NCI-H345 treated with DMSO at 0.1 percent for 48 hours (cell line): ENCODE results near the gene ITLN2.
A peak's percentile ranks its signal among the peaks of the same experiment; 100 is the strongest.
"Not testable (repeated sequence)": the region's sequence is repeated elsewhere in the genome, so short reads cannot be mapped to it uniquely, and the experiment has no call there.

Source experiments
- DNase-seq: peaks from one replicate; lab custom pipeline; 2025; ENCODE audit not compliant: unreplicated experiment; lab: John Stamatoyannopoulos, UW

ITLN2 gene

GRCh38 chr1:160954158-160955104 is at the start of gene ITLN2:
TSS of gene ITLN2 (minus strand) at chr1:160954809. CDS start at chr1:160954741, 68 bp downstream.
- peak; percentile 31 for DNase-seq

- DNase-seq = peak; percentile 16
Measured at GRCh38 chr1:161001525-161001924, 46.9 kb upstream of the ITLN2 start.

GRCh38 chr1:161000736-161001480 is 46.3 kb upstream of the ITLN2 start:
- no peak for DNase-seq

- no peak for DNase-seq
Measured at GRCh38 chr1:160999376-160999775, 44.8 kb upstream of the ITLN2 start.

GRCh38 chr1:160997323-160998038 is 42.9 kb upstream of the ITLN2 start:
- DNase-seq = no peak

- no peak for DNase-seq
Measured at GRCh38 chr1:160996178-160996577, 41.6 kb upstream of the ITLN2 start.

- no peak for DNase-seq
Measured at GRCh38 chr1:160993544-160994193, 39.1 kb upstream of the ITLN2 start.

GRCh38 chr1:160992036-160992435 is 37.4 kb upstream of the ITLN2 start:
- not testable (repeated sequence) for DNase-seq

GRCh38 chr1:160987359-160988050 is 32.9 kb upstream of the ITLN2 start:
- DNase-seq = no peak

- DNase-seq = no peak
Measured at GRCh38 chr1:160985723-160986122, 31.1 kb upstream of the ITLN2 start.

GRCh38 chr1:160981584-160982411 is 27.2 kb upstream of the ITLN2 start:
- no peak for DNase-seq

GRCh38 chr1:160979286-160979685 is 24.7 kb upstream of the ITLN2 start:
- no peak for DNase-seq

GRCh38 chr1:160978510-160978927 is 23.9 kb upstream of the ITLN2 start:
- peak; percentile 77 for DNase-seq

- no peak for DNase-seq
Measured at GRCh38 chr1:160975026-160975425, 20.4 kb upstream of the ITLN2 start.

GRCh38 chr1:160973491-160973890 is 18.9 kb upstream of the ITLN2 start:
- DNase-seq = no peak

- DNase-seq = no peak
Measured at GRCh38 chr1:160972939-160973338, 18.3 kb upstream of the ITLN2 start.

- DNase-seq = no peak
Measured at GRCh38 chr1:160971618-160972056, 17.0 kb upstream of the ITLN2 start.

- DNase-seq = no peak
Measured at GRCh38 chr1:160963521-160963920, 8.9 kb upstream of the ITLN2 start.

- DNase-seq = no peak
Measured at GRCh38 chr1:160961419-160961818, 6.8 kb upstream of the ITLN2 start.
